SU-DHL-6 (cell line): ENCODE results near the gene IFT122.

Experiments used
- EZH2phosphoT487 ChIP-seq: fragments of 200-600 bp; sonication (generic), shearing (Covaris generic); conservative IDR thresholded peaks from 2 replicates; pipeline ENCODE4 v1.6.1; 2018; ENCODE audit warnings: mild to moderate bottlenecking, antibody characterized with exemption, low read length, moderate library complexity, mixed read lengths
- TF ChIP-seq, protein P1 (sequence below): fragments of 200-600 bp; sonication (generic); IDR thresholded peaks from one replicate; pipeline ENCODE4 v1.5.1; 2017; ENCODE audit warnings: antibody characterized with exemption, mild to moderate bottlenecking, low read length, moderate library complexity; ENCODE audit not compliant: insufficient read depth, poor library complexity, severe bottlenecking

GRCh38 chr3:129432036-129432435 lies 8.0 kb upstream of the IFT122 start:
- TF ChIP-seq EZH2phosphoT487 = no peak
- TF ChIP-seq, protein P1, sequence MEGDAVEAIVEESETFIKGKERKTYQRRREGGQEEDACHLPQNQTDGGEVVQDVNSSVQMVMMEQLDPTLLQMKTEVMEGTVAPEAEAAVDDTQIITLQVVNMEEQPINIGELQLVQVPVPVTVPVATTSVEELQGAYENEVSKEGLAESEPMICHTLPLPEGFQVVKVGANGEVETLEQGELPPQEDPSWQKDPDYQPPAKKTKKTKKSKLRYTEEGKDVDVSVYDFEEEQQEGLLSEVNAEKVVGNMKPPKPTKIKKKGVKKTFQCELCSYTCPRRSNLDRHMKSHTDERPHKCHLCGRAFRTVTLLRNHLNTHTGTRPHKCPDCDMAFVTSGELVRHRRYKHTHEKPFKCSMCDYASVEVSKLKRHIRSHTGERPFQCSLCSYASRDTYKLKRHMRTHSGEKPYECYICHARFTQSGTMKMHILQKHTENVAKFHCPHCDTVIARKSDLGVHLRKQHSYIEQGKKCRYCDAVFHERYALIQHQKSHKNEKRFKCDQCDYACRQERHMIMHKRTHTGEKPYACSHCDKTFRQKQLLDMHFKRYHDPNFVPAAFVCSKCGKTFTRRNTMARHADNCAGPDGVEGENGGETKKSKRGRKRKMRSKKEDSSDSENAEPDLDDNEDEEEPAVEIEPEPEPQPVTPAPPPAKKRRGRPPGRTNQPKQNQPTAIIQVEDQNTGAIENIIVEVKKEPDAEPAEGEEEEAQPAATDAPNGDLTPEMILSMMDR = no peak
